C4-2B (cell line): ENCODE results near the gene CLPX.

Experiments used
- H3K27ac ChIP-seq: fragments of 450-650 bp; 2 replicates; pipeline ENCODE4 v1.5.1; 2017
- CTCF ChIP-seq: fragments of 450-650 bp; conservative IDR thresholded peaks from 2 replicates; pipeline ENCODE4 v1.5.1; 2017; ENCODE audit warnings: mild to moderate bottlenecking
- ZFX ChIP-seq: fragments of 450-650 bp; IDR thresholded peaks from 2 replicates; pipeline ENCODE4 v1.6.1; 2017

Gene CLPX

GRCh38 chr15:65211482-65211982 lies 26.4 kb upstream of the CLPX start:
- H3K27ac ChIP-seq: no peak overlapping the region
- TF ChIP-seq ZFX: no peak
- no peak for TF ChIP-seq CTCF

GRCh38 chr15:65210770-65211481 lies 25.8 kb upstream of the CLPX start, which contains the start of gene CILP:
TSS of gene CILP (minus strand) at chr15:65211473. CDS start at chr15:65209755, 1,718 bp downstream.
- no peak for TF ChIP-seq ZFX
- TF ChIP-seq CTCF: no peak
- H3K27ac ChIP-seq: no peak within 1 kb of the TSS

- TF ChIP-seq ZFX: no peak
- no peak for TF ChIP-seq CTCF
Measured at GRCh38 chr15:65209701-65210643, 24.8 kb upstream of the CLPX start.

GRCh38 chr15:65208647-65209046 lies 23.5 kb upstream of the CLPX start:
- no peak for TF ChIP-seq ZFX
- TF ChIP-seq CTCF: no peak
- no peak overlapping the region for H3K27ac ChIP-seq

More at GRCh38 chr15:65209701-65210643, 24.8 kb upstream of the CLPX start:
- H3K27ac ChIP-seq: no peak overlapping the region

GRCh38 chr15:65207280-65207840 lies 22.2 kb upstream of the CLPX start:
- TF ChIP-seq CTCF (no peak), ZFX (no peak)
- H3K27ac ChIP-seq: no peak overlapping the region

- H3K27ac ChIP-seq: no peak overlapping the region
- TF ChIP-seq CTCF: no peak
- no peak for TF ChIP-seq ZFX
Measured at GRCh38 chr15:65206750-65207149, 21.6 kb upstream of the CLPX start.
